LNCAP (cell line): Measurements from ENCODE around the gene KDM4C.

Experiments used
- TF ChIP-seq, protein P1 (sequence below): fragments of 450-650 bp; IDR thresholded peaks from 2 replicates; pipeline ENCODE4 v1.5.1; 2017; ENCODE audit warnings: mild to moderate bottlenecking

KDM4C gene

DNA sequence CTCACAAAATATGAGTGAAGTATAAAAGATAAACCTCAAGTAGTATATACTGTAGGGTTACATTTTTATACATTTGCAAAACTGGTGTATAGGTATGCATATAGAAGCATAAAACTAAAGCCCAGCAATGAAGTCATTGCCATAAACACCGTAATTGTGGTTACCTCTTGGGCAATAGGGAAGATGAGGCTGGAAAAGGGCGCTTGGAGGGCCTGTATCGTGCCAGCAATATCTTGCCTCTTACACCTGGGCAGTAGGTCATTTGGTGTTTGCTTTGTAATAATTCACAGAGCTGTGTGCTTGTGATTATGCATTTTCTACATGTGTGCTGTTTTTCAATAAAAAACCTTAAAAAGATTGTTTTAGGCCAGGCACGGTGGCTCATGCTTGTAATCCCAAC lies 45.2 kb downstream of the KDM4C start:
- TF ChIP-seq, protein P1, sequence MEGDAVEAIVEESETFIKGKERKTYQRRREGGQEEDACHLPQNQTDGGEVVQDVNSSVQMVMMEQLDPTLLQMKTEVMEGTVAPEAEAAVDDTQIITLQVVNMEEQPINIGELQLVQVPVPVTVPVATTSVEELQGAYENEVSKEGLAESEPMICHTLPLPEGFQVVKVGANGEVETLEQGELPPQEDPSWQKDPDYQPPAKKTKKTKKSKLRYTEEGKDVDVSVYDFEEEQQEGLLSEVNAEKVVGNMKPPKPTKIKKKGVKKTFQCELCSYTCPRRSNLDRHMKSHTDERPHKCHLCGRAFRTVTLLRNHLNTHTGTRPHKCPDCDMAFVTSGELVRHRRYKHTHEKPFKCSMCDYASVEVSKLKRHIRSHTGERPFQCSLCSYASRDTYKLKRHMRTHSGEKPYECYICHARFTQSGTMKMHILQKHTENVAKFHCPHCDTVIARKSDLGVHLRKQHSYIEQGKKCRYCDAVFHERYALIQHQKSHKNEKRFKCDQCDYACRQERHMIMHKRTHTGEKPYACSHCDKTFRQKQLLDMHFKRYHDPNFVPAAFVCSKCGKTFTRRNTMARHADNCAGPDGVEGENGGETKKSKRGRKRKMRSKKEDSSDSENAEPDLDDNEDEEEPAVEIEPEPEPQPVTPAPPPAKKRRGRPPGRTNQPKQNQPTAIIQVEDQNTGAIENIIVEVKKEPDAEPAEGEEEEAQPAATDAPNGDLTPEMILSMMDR: no peak

DNA sequence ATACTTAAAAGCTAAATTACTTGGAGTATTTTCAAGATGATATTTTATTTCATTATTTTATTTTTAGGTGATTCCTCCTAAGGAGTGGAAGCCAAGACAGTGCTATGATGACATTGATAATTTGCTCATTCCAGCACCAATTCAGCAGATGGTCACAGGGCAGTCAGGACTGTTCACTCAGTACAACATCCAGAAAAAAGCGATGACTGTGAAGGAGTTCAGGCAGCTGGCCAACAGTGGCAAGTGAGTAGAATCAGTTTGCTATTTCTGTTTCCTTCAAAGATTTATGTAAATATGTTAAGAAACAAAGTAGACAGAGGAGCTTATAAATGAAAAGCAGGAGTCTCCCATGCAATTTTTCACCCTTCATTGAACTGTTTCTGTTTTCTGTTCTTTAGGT lies 47.8 kb downstream of the KDM4C start:
- TF ChIP-seq, protein P1: no peak

- TF ChIP-seq, protein P1: no peak
These were observed 53.7 kb downstream of the KDM4C start for GRCh38 chr9:6811436-6811835.

- TF ChIP-seq, protein P1: no peak
These were observed 58.8 kb downstream of the KDM4C start for GRCh38 chr9:6816581-6816980.

DNA sequence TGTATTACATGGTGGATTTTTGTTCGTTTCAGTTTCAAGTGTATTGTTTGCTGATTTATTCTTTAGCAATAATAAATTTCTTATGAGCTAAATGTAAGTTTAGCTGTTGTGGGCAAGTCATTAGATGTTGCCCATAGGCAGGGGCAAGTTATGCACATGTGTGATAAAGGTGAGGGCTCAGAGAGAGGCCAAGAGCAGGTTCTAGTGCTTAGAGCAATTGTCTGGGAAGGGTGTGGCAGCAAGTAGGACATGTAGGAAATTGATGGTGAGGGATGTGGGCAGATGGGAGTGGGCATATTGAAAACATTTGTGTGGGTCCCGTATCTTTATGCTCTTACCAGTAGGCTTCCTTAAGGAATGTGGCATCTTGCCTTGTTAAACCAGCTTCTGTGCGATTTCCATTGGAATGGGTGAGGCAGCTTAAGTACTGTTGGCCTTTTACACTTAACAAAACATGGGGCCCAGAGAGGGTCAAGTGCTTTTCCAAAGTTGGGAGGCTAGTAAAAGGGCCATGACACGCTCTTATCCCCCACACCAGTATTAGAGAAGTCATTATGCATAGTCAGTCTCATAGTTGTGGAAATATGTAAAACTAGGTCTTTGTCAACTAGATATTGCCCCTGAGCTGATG lies 60.6 kb downstream of the KDM4C start:
- TF ChIP-seq, protein P1: no peak

GRCh38 chr9:6819112-6819511 lies 61.3 kb downstream of the KDM4C start:
- TF ChIP-seq, protein P1: no peak

GRCh38 chr9:6819529-6819928 lies 61.8 kb downstream of the KDM4C start:
- TF ChIP-seq, protein P1: no peak

GRCh38 chr9:6822696-6823095 lies 64.9 kb downstream of the KDM4C start:
- TF ChIP-seq, protein P1: no peak
